Measurements from ENCODE around the gene KHK.
A peak's percentile ranks its signal among the peaks of the same experiment; 100 is the strongest.

The KHK gene

GRCh38 chr2:27087823-27088410, 1.3 kb downstream of the KHK start:
- H3K9me3 ChIP-seq (ENCODE audit: control insufficient read depth, insufficient read depth, low read length) = no peaks in the 10 kb centered on the region
- H3K79me2 ChIP-seq (ENCODE audit: control insufficient read depth, low read length) = no peaks in the 10 kb centered on the region
- no peak for TF ChIP-seq EZH2phosphoT487 (IDR thresholded peaks at IDR 0.05; ENCODE audit: borderline replicate concordance, low read length)
- no peak for TF ChIP-seq CTCF (IDR thresholded peaks at IDR 0.05; ENCODE audit: low read depth, low read length, poor library complexity, severe bottlenecking)
- peak overlapping the region; percentile 94 for H3K4me2 ChIP-seq (ENCODE audit: low read length)
- no peaks in the 10 kb centered on the region for H4K20me1 ChIP-seq (ENCODE audit: control insufficient read depth, insufficient read depth, low read depth, low read length)
- no peaks in the 10 kb centered on the region for H3K9me2 ChIP-seq (replicated peaks; ENCODE audit: control insufficient read depth, low read length)
- no peaks in the 10 kb centered on the region for H3F3A ChIP-seq (ENCODE audit: control insufficient read depth, insufficient read depth)
- H3K36me3 ChIP-seq (ENCODE audit: control insufficient read depth, low read length) = no peaks in the 10 kb centered on the region
- no peak overlapping the region for H3K27ac ChIP-seq (ENCODE audit: low read depth, low read length)
- peaks cover 23% of the 10 kb centered on the region for H3K4me1 ChIP-seq (ENCODE audit: control insufficient read depth, low read length)
- peak overlapping the region; percentile 78; the same call in 1 of the 2 replicates for H3K4me3 ChIP-seq (ENCODE audit: low read length)
- H3K27me3 ChIP-seq (ENCODE audit: control insufficient read depth, low read length) = no peaks in the 10 kb centered on the region

GRCh38 chr2:27088634-27089033, 2.1 kb downstream of the KHK start:
- H3K27ac ChIP-seq (ENCODE audit: low read depth, low read length) = no peak overlapping the region
- no peaks in the 10 kb centered on the region for H3F3A ChIP-seq (ENCODE audit: control insufficient read depth, insufficient read depth)
- H3K27me3 ChIP-seq (ENCODE audit: control insufficient read depth, low read length) = no peaks in the 10 kb centered on the region
- H3K4me3 ChIP-seq (ENCODE audit: low read length) = no peak overlapping the region
- no peak overlapping the region for H3K4me2 ChIP-seq (ENCODE audit: low read length)
- H4K20me1 ChIP-seq (ENCODE audit: control insufficient read depth, insufficient read depth, low read depth, low read length) = no peaks in the 10 kb centered on the region
- no peaks in the 10 kb centered on the region for H3K36me3 ChIP-seq (ENCODE audit: control insufficient read depth, low read length)
- H3K9me3 ChIP-seq (ENCODE audit: control insufficient read depth, insufficient read depth, low read length) = no peaks in the 10 kb centered on the region
- peaks cover 23% of the 10 kb centered on the region for H3K4me1 ChIP-seq (ENCODE audit: control insufficient read depth, low read length)
- TF ChIP-seq EZH2phosphoT487 (IDR thresholded peaks at IDR 0.05; ENCODE audit: borderline replicate concordance, low read length) = no peak
- TF ChIP-seq CTCF (IDR thresholded peaks at IDR 0.05; ENCODE audit: low read depth, low read length, poor library complexity, severe bottlenecking) = no peak
- H3K9me2 ChIP-seq (replicated peaks; ENCODE audit: control insufficient read depth, low read length) = no peaks in the 10 kb centered on the region
- H3K79me2 ChIP-seq (ENCODE audit: control insufficient read depth, low read length) = no peaks in the 10 kb centered on the region

- peaks cover 23% of the 10 kb centered on the region for H3K4me1 ChIP-seq (ENCODE audit: control insufficient read depth, low read length)
- no peak overlapping the region for H3K27ac ChIP-seq (ENCODE audit: low read depth, low read length)
- H3K79me2 ChIP-seq (ENCODE audit: control insufficient read depth, low read length) = no peaks in the 10 kb centered on the region
- no peaks in the 10 kb centered on the region for H4K20me1 ChIP-seq (ENCODE audit: control insufficient read depth, insufficient read depth, low read depth, low read length)
- H3K9me2 ChIP-seq (replicated peaks; ENCODE audit: control insufficient read depth, low read length) = no peaks in the 10 kb centered on the region
- no peaks in the 10 kb centered on the region for H3K27me3 ChIP-seq (ENCODE audit: control insufficient read depth, low read length)
- TF ChIP-seq CTCF (IDR thresholded peaks at IDR 0.05; ENCODE audit: low read depth, low read length, poor library complexity, severe bottlenecking) (no peak), EZH2phosphoT487 (IDR thresholded peaks at IDR 0.05; ENCODE audit: borderline replicate concordance, low read length) (no peak)
- H3F3A ChIP-seq (ENCODE audit: control insufficient read depth, insufficient read depth) = no peaks in the 10 kb centered on the region
- H3K9me3 ChIP-seq (ENCODE audit: control insufficient read depth, insufficient read depth, low read length) = no peaks in the 10 kb centered on the region
- H3K36me3 ChIP-seq (ENCODE audit: control insufficient read depth, low read length) = no peaks in the 10 kb centered on the region
- H3K4me2 ChIP-seq (ENCODE audit: low read length) = no peak overlapping the region
- no peak overlapping the region for H3K4me3 ChIP-seq (ENCODE audit: low read length)
Observed at GRCh38 chr2:27089111-27089954, 2.8 kb downstream of the KHK start.

Measured in DOHH2 (cell line).